WERI-Rb-1 (cell line): Measurements from ENCODE around the gene TBC1D2B.

Source experiments
- DNase-seq: peaks from one replicate; pipeline ENCODE4 v3.0.0-alpha.2; 2020
- H3K27ac ChIP-seq: fragments of 250-450 bp; sonication (Bioruptor Pico); 2 replicates; pipeline ENCODE4 v1.5.1; 2020; ENCODE audit warnings: mild to moderate bottlenecking, moderate library complexity
- H3K27me3 ChIP-seq: fragments of 250-450 bp; sonication (Bioruptor Pico); 2 replicates; pipeline ENCODE4 v1.5.1; 2021; ENCODE audit warnings: mild to moderate bottlenecking, low read depth, moderate library complexity; ENCODE audit not compliant: insufficient read depth, severe bottlenecking
- H3K36me3 ChIP-seq: fragments of 250-450 bp; sonication (Bioruptor Pico); 2 replicates; pipeline ENCODE4 v1.5.1; 2020; ENCODE audit warnings: mild to moderate bottlenecking, moderate library complexity
- H3K4me3 ChIP-seq: 2 replicates; pipeline ENCODE4 v1.5.1; 2011; ENCODE audit warnings: low read depth, mild to moderate bottlenecking, control low read depth, low read length
- H3K9me3 ChIP-seq: fragments of 250-450 bp; sonication (Bioruptor Pico); 2 replicates; pipeline ENCODE4 v1.5.1; 2021; ENCODE audit warnings: mild to moderate bottlenecking, moderate library complexity; ENCODE audit not compliant: severe bottlenecking
- TF ChIP-seq, protein P1 (sequence below): IDR thresholded peaks from 2 replicates; pipeline ENCODE4 v1.5.1; 2011; ENCODE audit warnings: low read depth, mild to moderate bottlenecking, control low read depth, inconsistent platforms, low read length

Gene TBC1D2B

DNA sequence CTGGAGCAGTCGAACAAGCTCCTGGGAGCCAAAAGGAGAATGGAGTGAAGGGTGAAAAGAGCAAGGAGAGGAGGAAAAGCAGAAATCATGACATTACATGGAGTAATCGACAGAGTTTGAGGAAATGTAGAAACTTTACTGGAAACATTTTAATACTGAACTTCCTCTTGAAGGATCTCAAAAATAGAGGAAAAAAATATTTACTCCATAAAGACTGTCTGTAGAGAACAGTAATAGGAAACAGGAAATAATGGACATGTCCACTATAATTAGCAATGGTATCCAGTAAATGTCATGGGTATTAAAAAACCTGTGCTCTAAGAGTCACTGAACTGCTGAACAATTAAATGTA, 53.0 kb downstream of the TBC1D2B start:
- H3K9me3 ChIP-seq: no peaks in the 10 kb centered on the region
- peaks cover 43% of the 10 kb centered on the region for H3K36me3 ChIP-seq
- DNase-seq: no peak
- H3K27ac ChIP-seq: no peak overlapping the region
- H3K4me3 ChIP-seq: no peak overlapping the region
- no peaks in the 10 kb centered on the region for H3K27me3 ChIP-seq
- TF ChIP-seq, protein P1, sequence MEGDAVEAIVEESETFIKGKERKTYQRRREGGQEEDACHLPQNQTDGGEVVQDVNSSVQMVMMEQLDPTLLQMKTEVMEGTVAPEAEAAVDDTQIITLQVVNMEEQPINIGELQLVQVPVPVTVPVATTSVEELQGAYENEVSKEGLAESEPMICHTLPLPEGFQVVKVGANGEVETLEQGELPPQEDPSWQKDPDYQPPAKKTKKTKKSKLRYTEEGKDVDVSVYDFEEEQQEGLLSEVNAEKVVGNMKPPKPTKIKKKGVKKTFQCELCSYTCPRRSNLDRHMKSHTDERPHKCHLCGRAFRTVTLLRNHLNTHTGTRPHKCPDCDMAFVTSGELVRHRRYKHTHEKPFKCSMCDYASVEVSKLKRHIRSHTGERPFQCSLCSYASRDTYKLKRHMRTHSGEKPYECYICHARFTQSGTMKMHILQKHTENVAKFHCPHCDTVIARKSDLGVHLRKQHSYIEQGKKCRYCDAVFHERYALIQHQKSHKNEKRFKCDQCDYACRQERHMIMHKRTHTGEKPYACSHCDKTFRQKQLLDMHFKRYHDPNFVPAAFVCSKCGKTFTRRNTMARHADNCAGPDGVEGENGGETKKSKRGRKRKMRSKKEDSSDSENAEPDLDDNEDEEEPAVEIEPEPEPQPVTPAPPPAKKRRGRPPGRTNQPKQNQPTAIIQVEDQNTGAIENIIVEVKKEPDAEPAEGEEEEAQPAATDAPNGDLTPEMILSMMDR: no peak

DNA sequence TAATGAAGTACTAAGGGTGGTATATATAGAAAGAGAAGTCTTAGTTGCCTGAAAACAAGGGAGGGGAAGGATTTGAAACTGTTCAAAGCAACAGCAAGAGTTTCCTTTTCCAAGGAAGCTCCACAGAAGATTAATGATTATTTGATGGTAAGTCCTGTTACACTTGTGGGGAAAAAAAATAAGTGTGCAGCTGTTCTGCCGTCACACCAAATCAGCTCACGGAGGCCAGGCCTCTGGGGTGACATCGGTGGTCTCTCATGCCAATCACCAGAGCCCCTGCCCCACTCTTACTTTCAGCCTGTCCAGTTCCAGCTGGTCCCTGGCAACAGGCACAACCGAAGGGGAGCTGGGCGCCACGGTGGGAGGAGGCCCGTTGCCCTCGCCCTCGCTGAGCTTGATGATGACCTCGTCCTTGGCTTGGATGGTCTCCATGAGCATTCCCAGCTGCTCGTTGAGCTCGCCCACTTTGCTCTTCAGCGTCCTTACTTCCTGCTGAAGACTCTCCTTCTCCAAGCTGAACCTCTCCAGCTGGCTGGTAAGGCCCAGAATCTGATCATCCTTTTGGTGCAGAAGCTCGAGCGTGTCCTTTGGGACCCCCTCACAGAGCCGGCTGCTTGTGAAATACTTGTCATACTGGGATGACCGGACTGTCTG, 53.5 kb downstream of the TBC1D2B start:
- TF ChIP-seq, protein P1: no peak

DNA sequence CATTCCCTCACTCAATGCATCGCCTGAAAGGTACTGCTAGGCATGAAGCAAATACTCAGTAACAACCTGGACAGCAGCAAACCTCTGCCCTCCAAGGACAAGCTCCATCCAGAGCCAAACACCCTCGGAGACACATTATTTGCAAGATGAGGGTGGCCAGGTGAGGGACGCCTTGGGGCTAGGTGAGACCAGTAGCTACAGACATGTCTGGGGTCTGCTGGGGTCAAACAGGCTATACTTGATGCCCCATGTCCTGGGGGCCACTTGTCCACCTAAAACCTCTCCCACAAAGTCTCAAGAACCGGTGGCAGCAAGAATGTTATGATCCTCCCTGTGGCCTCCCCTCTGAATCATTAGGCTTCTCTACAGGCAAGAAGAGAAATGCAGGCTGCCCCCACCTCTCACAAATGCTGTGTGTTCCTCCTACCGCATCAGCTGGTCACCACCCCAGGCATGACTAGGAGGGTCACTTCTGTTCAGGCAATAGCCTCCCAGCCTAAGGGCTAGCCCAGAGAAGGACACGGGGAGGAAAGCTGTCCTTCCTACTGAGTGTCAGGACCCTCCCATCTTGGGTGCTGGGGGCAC, 54.3 kb downstream of the TBC1D2B start:
- Histone ChIP-seq H3K27ac (no peak overlapping the region), H3K4me3 (no peak overlapping the region), H3K36me3 (peaks cover 36% of the 10 kb centered on the region), H3K9me3 (no peaks in the 10 kb centered on the region), H3K27me3 (no peaks in the 10 kb centered on the region)
- DNase-seq: no peak
- TF ChIP-seq, protein P1: no peak

More for the DNA sequence above, 53.5 kb downstream of the TBC1D2B start:
- Histone ChIP-seq H3K36me3 (peaks cover 42% of the 10 kb centered on the region), H3K9me3 (no peaks in the 10 kb centered on the region), H3K27me3 (no peaks in the 10 kb centered on the region), H3K27ac (no peak overlapping the region), H3K4me3 (no peak overlapping the region)
- DNase-seq: no peak

DNA sequence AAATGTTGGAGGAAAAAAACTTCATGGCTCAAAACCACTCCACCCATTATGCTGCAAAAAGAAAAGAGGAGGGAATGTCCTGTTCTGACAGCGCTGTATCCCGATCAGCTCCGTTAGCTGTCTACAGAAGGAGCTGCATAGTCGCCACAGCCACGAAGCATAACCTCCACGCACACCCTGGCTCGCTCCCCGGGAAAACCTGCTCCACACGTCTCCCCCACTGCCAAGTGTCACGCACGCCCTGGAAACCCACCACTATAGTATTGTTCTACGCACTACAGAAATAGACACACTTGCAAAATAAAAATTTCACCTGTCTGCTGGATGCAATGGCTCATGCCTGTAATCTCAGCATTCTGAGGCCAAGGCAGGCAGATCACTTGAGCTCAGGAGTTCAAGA, 55.8 kb downstream of the TBC1D2B start:
- no peak overlapping the region for H3K27ac ChIP-seq
- TF ChIP-seq, protein P1: no peak
- peaks cover 29% of the 10 kb centered on the region for H3K36me3 ChIP-seq
- no peaks in the 10 kb centered on the region for H3K27me3 ChIP-seq
- H3K4me3 ChIP-seq: no peak overlapping the region
- no peaks in the 10 kb centered on the region for H3K9me3 ChIP-seq
- DNase-seq: no peak

DNA sequence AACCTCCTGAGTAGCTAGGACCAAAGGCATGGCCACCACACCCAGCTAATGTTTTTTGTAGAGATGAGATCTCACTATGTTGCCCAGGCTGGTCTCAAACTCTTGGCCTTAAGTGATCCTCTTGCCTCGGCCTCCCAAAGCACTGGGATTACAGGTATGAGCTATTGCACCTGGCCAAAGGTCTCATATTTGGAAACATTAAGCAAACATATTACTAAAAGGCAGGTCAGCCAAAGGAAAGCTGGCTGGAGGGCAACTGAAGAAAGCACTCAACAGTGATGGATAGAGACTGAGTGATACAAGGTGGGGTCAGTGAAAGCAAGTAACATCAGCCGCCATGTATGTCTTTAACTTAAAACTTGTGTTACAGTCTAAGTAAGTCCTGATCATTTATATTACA, 57.5 kb downstream of the TBC1D2B start:
- TF ChIP-seq, protein P1: no peak

More for the DNA sequence above, 57.5 kb downstream of the TBC1D2B start:
- Histone ChIP-seq H3K9me3 (no peaks in the 10 kb centered on the region), H3K27ac (no peak overlapping the region), H3K36me3 (peaks cover 34% of the 10 kb centered on the region), H3K27me3 (no peaks in the 10 kb centered on the region), H3K4me3 (no peak overlapping the region)
- no peak for DNase-seq
